NCI-H69 (cell line): ENCODE measurements around the gene CES5A.
"Not testable (repeated sequence)": the region's sequence is repeated elsewhere in the genome, so short reads cannot be mapped to it uniquely, and the experiment has no call there.

Source experiments
- DNase-seq: peaks from one replicate; lab custom pipeline; 2025; lab: John Stamatoyannopoulos, UW

Gene CES5A

GRCh38 chr16:55829232-55829631 is 45.9 kb downstream of the CES5A start:
- not testable (repeated sequence) for DNase-seq

GRCh38 chr16:55828680-55829079 is 46.5 kb downstream of the CES5A start:
- DNase-seq = no peak

- DNase-seq = no peak
These were observed 50.0 kb downstream of the CES5A start for GRCh38 chr16:55825115-55825728.

GRCh38 chr16:55824473-55825000 is 50.6 kb downstream of the CES5A start:
- no peak for DNase-seq

- DNase-seq = no peak
These were observed 52.8 kb downstream of the CES5A start for GRCh38 chr16:55822280-55822810.

- DNase-seq = no peak
These were observed 54.0 kb downstream of the CES5A start for GRCh38 chr16:55821210-55821609.

- no peak for DNase-seq
These were observed 54.6 kb downstream of the CES5A start for GRCh38 chr16:55820615-55821014.

GRCh38 chr16:55817236-55817912 is 57.8 kb downstream of the CES5A start:
- no peak for DNase-seq

GRCh38 chr16:55816222-55816621 is 59.0 kb downstream of the CES5A start:
- not testable (repeated sequence) for DNase-seq

GRCh38 chr16:55815320-55815719 is 59.9 kb downstream of the CES5A start:
- no peak for DNase-seq

GRCh38 chr16:55814174-55814573 is 61.0 kb downstream of the CES5A start:
- not testable (repeated sequence) for DNase-seq

GRCh38 chr16:55813730-55814129 is 61.4 kb downstream of the CES5A start:
- DNase-seq = not testable (repeated sequence)

GRCh38 chr16:55812951-55813350 is 62.2 kb downstream of the CES5A start:
- no peak for DNase-seq

- no peak for DNase-seq
These were observed 63.4 kb downstream of the CES5A start for GRCh38 chr16:55811811-55812210.

GRCh38 chr16:55810451-55810961 is 64.7 kb downstream of the CES5A start:
- DNase-seq = no peak

- no peak for DNase-seq
These were observed 65.3 kb downstream of the CES5A start for GRCh38 chr16:55809851-55810250.

GRCh38 chr16:55809386-55809785 is 65.8 kb downstream of the CES5A start:
- no peak for DNase-seq

GRCh38 chr16:55808286-55808685 is 66.9 kb downstream of the CES5A start:
- DNase-seq = not testable (repeated sequence)

- not testable (repeated sequence) for DNase-seq
These were observed 70.1 kb downstream of the CES5A start for GRCh38 chr16:55805104-55805503.

- not testable (repeated sequence) for DNase-seq
These were observed 71.5 kb downstream of the CES5A start for GRCh38 chr16:55803681-55804080.
